HG03139 (cell line): ENCODE results near the gene TRIM2.

Source experiments
- ATAC-seq: cut with Tn5 transposase; IDR thresholded peaks from one replicate; pipeline ENCODE4 v1.9.1; 2021; ENCODE audit not compliant: unreplicated experiment

TRIM2 gene

GRCh38 chr4:153246446-153247115, 42.3 kb downstream of the TRIM2 start:
- ATAC-seq, result no peak

- no peak for ATAC-seq
Observed at GRCh38 chr4:153247116-153247490, 42.9 kb downstream of the TRIM2 start.

- ATAC-seq, result peak; percentile 7
Observed at GRCh38 chr4:153248641-153249198, 44.5 kb downstream of the TRIM2 start.

- peak; percentile 98 for ATAC-seq
Observed at GRCh38 chr4:153249199-153250041, 45.2 kb downstream of the TRIM2 start.

DNA sequence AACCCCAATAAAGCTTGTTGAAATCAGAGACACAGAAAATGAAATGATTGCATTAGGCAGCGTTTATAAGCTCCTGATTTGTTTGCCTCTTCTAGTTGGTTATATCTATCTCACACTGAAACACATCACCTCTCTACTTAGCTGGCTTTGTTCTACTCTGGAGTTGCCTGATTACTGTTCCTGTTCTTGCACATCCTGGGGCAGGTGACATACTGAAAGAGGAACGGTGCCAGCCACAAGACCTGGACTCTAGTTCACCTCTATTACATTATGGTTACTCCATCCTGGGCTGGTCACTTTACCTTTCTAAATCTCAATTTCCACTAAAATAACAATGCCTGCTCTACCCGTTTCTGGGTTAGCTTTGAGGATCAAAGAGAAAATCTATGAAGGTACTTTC, 47.9 kb downstream of the TRIM2 start:
- ATAC-seq, result no peak

DNA sequence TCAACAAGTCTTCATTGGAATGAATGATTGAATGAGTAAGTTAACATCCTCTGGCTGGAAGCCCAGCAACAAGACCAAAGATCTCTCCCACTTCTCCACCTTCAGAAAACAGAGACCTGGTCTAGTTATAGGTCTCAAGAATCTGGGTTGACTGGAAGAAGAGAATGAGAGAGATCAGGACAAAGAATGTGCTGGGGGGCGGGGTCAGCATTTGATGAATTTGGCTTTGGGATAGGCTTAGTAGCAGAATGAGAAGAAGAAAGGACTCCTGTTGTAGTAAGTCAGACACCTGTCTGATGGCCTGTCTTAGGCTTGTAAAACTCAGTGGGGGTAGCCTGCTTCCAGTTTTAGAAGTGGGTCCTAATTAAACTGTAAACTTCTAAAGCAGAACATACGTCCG, 51.0 kb downstream of the TRIM2 start:
- ATAC-seq, result no peak

- no peak for ATAC-seq
Observed at GRCh38 chr4:153257151-153257620, 52.9 kb downstream of the TRIM2 start.

GRCh38 chr4:153257991-153258390, 53.7 kb downstream of the TRIM2 start:
- ATAC-seq, result no peak

GRCh38 chr4:153258750-153259149, 54.5 kb downstream of the TRIM2 start:
- no peak for ATAC-seq

- ATAC-seq, result no peak
Observed at GRCh38 chr4:153259661-153260060, 55.4 kb downstream of the TRIM2 start.

- no peak for ATAC-seq
Observed at GRCh38 chr4:153260132-153260531, 55.9 kb downstream of the TRIM2 start.

GRCh38 chr4:153260553-153261300, 56.5 kb downstream of the TRIM2 start:
- no peak for ATAC-seq

DNA sequence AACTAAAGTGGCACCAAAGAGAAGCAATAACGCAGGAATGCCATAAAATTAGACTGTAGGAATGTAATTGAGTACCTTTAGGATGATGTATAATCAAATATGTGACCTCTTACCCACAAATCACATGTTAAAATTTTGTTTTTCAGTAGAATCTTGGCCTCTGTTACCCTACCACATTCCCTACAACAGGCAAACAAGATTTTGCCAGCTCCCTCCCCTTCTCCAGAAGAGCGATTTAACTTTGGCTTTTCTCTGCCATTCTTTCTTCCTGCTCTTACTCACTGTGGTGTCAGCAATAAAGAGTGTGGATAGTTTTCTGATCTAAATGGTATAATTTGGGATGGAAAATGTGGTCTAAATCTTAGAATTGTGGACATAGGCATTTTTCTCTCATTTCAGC, 57.2 kb downstream of the TRIM2 start:
- no peak for ATAC-seq

- ATAC-seq, result no peak
Observed at GRCh38 chr4:153261914-153262313, 57.7 kb downstream of the TRIM2 start.

DNA sequence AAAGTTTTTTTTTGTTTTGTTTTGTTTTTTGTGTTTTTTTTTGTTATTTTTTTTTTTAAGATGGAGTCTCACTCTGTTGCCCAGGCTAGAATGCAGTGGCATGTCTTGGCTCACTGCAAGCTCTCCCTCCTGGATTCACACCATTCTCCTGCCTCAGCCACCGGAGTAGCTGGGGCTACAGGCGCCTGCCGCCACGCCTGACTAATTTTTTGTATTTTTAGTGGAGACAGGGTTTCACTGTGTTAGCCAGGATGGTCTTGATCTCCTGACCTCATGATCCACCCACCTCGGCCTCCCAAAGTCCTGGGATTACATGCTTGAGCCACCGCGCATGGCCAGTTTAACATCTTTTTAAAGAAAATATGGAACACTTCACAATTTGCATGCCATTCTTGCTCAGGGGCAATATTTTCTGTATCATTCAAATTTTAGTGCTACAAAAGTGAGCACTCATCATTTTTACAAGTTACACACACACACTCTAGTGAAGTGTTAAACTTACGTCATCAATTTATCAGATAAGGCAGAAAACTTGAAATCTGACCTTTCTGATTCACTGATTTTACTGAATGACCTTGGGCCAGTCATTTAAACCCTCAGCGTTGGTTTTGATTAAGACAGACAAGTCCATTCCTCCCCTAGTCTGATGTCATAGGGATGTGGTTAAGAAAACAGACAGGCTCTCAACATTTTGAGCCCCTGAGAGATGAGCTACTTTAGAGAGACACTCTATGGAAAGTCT, 61.2 kb downstream of the TRIM2 start:
- ATAC-seq, result no peak

GRCh38 chr4:153266988-153267387, 62.7 kb downstream of the TRIM2 start:
- no peak for ATAC-seq

DNA sequence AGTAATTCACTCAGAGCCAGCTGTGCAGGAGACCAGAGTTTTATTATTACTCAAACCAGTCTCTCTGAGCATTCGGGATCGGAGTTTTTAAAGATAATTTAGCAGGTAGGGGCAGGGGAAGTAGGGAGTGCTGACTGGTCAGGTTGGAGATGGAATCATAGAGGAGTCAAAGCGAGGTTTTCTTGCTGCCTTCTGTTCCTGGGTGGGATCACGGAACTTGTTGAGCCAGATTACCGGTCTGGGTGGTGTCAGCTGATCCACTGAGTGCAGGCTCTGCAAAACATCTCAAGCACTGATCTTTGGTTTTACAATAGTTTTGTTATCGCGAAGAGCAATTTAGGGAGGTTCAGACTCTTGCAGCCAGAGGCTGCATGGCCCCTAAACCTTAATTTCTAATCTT, 63.6 kb downstream of the TRIM2 start:
- no peak for ATAC-seq

DNA sequence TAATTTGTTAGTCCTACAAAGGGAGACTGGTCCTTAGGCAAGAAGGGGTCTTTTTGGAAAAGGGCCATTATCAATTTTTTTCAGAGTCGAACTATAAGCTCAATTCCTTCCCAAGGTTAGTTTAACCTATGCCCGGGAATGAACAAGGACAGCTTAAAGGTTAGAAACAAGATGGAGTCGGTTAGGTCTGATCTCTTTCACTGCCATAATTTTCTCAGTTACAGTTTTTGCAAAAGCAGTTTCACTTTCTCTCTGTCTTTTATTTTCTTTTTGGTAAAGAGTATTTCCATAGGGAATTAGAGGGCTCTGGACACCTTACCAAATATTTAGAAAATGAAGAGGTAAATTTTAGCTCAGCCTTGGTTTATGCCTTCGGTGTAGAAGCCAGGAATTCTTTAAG, 64.1 kb downstream of the TRIM2 start:
- ATAC-seq, result no peak

- ATAC-seq, result no peak
Observed at GRCh38 chr4:153269218-153269990, 65.2 kb downstream of the TRIM2 start.

DNA sequence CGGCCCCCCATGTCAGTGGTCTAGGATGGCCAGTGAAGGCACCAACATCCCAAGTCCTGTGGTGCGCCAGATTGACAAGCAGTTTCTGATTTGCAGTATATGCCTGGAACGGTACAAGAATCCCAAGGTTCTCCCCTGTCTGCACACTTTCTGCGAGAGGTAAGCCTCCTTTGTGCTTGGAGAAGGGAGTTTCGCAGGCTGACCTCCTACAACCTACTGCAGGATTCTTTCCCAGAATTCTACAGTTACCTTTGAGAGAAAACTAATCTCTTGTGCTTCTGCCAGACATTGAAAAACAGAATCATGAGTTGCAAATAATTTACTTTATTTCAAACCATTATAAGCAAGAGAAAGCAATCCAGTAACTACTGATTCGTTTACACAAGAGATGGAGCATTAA, 66.1 kb downstream of the TRIM2 start:
- no peak for ATAC-seq
